ENCODE results near the gene B3GALNT2. TPM values are rescaled to one million over a fixed set of nuclear protein-coding genes. Genes with fewer than 3 reads are reported as not detected.

Gene B3GALNT2
- total RNA-seq, 1 experiment from 2014 or later = 35.5 TPM

DNA sequence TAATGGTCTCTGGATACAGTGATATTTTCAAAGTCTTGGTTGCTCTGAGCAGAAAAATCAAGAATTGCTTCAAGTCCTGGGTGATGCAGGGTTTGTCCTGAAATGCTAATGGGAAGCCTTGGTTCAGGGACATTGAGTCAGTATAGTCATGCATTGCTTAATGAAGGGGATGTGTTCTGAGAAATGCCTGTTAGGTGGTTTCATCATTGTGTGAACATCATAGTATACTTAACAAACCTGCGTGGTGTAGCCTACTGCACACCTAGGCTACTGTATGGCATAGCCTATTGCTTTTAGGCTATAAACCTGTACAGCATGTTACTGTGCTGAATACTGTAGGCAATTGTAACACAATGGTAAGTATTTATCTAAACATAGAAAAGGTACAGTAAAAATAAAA lies 100.7 kb downstream of the B3GALNT2 start:
- TF ChIP-seq, protein P1, sequence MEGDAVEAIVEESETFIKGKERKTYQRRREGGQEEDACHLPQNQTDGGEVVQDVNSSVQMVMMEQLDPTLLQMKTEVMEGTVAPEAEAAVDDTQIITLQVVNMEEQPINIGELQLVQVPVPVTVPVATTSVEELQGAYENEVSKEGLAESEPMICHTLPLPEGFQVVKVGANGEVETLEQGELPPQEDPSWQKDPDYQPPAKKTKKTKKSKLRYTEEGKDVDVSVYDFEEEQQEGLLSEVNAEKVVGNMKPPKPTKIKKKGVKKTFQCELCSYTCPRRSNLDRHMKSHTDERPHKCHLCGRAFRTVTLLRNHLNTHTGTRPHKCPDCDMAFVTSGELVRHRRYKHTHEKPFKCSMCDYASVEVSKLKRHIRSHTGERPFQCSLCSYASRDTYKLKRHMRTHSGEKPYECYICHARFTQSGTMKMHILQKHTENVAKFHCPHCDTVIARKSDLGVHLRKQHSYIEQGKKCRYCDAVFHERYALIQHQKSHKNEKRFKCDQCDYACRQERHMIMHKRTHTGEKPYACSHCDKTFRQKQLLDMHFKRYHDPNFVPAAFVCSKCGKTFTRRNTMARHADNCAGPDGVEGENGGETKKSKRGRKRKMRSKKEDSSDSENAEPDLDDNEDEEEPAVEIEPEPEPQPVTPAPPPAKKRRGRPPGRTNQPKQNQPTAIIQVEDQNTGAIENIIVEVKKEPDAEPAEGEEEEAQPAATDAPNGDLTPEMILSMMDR (IDR thresholded peaks at IDR 0.05; ENCODE audit: insufficient read depth in 1 of 2, low read depth in 1 of 2, low read length in 1 of 2, severe bottlenecking in 1 of 2, unreplicated experiment in 1 of 2) = no peak
- Mint-ChIP-seq H3K27me3 (ENCODE audit: insufficient read depth, unreplicated experiment) (no peaks in the 10 kb centered on the region), H3K4me3 (ENCODE audit: unreplicated experiment) (no peak overlapping the region), H3K9me3 (ENCODE audit: unreplicated experiment) (no peaks in the 10 kb centered on the region), H3K4me1 (ENCODE audit: low read depth, unreplicated experiment) (peaks cover 18% of the 10 kb centered on the region), H3K36me3 (ENCODE audit: insufficient read depth, unreplicated experiment) (peaks cover 6% of the 10 kb centered on the region), H3K27ac (ENCODE audit: unreplicated experiment) (no peak overlapping the region)
- no peak for DNase-seq
- intact Hi-C loops (cut with micrococcal nuclease; ENCODE audit: unreplicated experiment) = no loop called here
- no peaks in the 10 kb centered on the region for H3K36me3 ChIP-seq (ENCODE audit: control insufficient read depth, insufficient read depth, low read length)
- ChIA-PET POLR2A (no interaction called here), CTCF (no interaction called here)
- no TSS peak for BruUV-seq (replicated peaks)
- no peak overlapping the region for H3K4me3 ChIP-seq (ENCODE audit: low read depth, low read length)
- H3K27me3 ChIP-seq (replicated peaks; ENCODE audit: control insufficient read depth, insufficient read depth, low read length) = no peaks in the 10 kb centered on the region
- H3K9me3 ChIP-seq = no peaks in the 10 kb centered on the region
- H3K4me1 ChIP-seq = peaks cover 16% of the 10 kb centered on the region

DNA sequence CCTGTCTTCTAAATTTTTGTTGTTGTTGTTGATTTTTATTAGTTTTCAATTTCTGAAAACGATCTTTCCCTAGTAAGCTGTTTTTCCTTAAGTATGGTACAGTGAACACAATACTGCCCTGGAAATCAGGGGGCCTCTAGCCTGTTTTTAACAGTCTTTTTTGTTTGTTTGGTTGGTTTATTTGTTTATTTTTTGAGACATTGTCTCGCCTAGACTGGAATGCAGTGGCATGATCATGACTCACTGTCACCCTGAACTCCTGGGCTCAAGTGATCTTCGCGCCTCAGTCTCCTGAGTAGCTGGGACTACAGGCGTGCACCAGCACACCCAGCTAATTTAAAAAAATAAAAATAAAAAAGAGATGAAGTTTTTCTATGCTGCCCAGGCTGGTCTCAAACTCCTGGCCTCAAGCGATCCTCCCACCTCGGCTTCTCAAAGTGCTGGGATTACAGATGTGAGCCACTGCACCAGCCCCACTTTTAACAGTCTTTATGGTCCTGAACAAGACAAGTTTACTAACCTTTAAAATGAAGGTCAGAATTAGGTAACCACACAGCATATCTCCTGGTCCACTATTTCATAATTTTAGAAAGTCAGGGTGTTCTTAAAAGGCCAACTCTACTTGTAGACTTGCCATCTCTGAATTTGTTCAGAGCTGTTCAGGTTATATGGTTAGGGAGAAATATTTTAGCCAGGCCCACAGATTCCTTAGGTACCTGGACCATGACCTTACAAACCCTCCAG lies 101.6 kb downstream of the B3GALNT2 start:
- H3K27ac Mint-ChIP-seq (ENCODE audit: unreplicated experiment) = peak overlapping the region; percentile 79
- CTCF ChIA-PET = interaction anchor here (0.6 kb wide), 1 partner anchor 30 kb away, joined by 4 read pairs; no protein-coding TSS in a partner anchor
- no TSS peak for BruUV-seq (replicated peaks)

DNA sequence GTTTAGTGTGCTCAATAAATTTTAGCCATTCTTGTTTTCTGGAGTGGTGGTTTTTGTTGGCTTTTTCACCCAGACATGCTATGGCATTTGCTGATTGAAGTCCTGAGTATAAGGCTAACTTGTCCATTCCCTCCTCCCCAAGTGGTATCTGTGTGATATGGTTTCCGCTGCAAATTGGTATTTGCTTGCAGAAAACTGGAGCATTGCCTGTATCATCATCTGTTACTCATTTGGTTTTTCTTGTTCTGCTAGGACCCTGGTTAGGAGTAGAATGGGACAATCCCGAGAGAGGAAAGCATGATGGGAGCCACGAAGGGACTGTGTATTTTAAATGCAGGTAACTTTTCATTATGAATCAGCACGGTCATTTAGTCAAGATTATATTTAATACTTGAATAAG lies 103.0 kb downstream of the B3GALNT2 start:
- H3K9me3 Mint-ChIP-seq (ENCODE audit: unreplicated experiment) = no peaks in the 10 kb centered on the region
- peaks cover 6% of the 10 kb centered on the region for H3K36me3 Mint-ChIP-seq (ENCODE audit: insufficient read depth, unreplicated experiment)
- Histone ChIP-seq H3K27me3 (replicated peaks; ENCODE audit: control insufficient read depth, insufficient read depth, low read length) (no peaks in the 10 kb centered on the region), H3K4me3 (ENCODE audit: low read depth, low read length) (no peak overlapping the region), H3K4me1 (peaks cover 12% of the 10 kb centered on the region; the same call in 1 of the 2 replicates), H3K9me3 (no peaks in the 10 kb centered on the region), H3K36me3 (ENCODE audit: control insufficient read depth, insufficient read depth, low read length) (no peaks in the 10 kb centered on the region)
- H3K27ac Mint-ChIP-seq (ENCODE audit: unreplicated experiment) = no peak overlapping the region
- intact Hi-C loops (cut with micrococcal nuclease; ENCODE audit: unreplicated experiment) = no loop called here
- H3K4me3 Mint-ChIP-seq (ENCODE audit: unreplicated experiment) = no peak overlapping the region
- no peak for DNase-seq
- peaks cover 7% of the 10 kb centered on the region for H3K4me1 Mint-ChIP-seq (ENCODE audit: low read depth, unreplicated experiment)
- H3K27me3 Mint-ChIP-seq (ENCODE audit: insufficient read depth, unreplicated experiment) = no peaks in the 10 kb centered on the region
- ChIA-PET POLR2A (no interaction called here), CTCF (no interaction called here)
- BruUV-seq (replicated peaks) = no TSS peak
- TF ChIP-seq, protein P1 (IDR thresholded peaks at IDR 0.05; ENCODE audit: insufficient read depth in 1 of 2, low read depth in 1 of 2, low read length in 1 of 2, severe bottlenecking in 1 of 2, unreplicated experiment in 1 of 2) = no peak

More for the DNA sequence above, 101.6 kb downstream of the B3GALNT2 start:
- intact Hi-C loops (cut with micrococcal nuclease; ENCODE audit: unreplicated experiment) = no loop called here
- no peak overlapping the region for H3K4me3 Mint-ChIP-seq (ENCODE audit: unreplicated experiment)
- TF ChIP-seq, protein P1 (IDR thresholded peaks at IDR 0.05; ENCODE audit: insufficient read depth in 1 of 2, low read depth in 1 of 2, low read length in 1 of 2, severe bottlenecking in 1 of 2, unreplicated experiment in 1 of 2) = no peak
- Histone ChIP-seq H3K27me3 (replicated peaks; ENCODE audit: control insufficient read depth, insufficient read depth, low read length) (no peaks in the 10 kb centered on the region), H3K4me3 (ENCODE audit: low read depth, low read length) (no peak overlapping the region), H3K4me1 (peaks cover 8% of the 10 kb centered on the region; the same call in 1 of the 2 replicates), H3K9me3 (no peaks in the 10 kb centered on the region), H3K36me3 (ENCODE audit: control insufficient read depth, insufficient read depth, low read length) (no peaks in the 10 kb centered on the region)
- H3K9me3 Mint-ChIP-seq (ENCODE audit: unreplicated experiment) = no peaks in the 10 kb centered on the region
- H3K4me1 Mint-ChIP-seq (ENCODE audit: low read depth, unreplicated experiment) = peaks cover 8% of the 10 kb centered on the region
- POLR2A ChIA-PET = no interaction called here
- no peaks in the 10 kb centered on the region for H3K27me3 Mint-ChIP-seq (ENCODE audit: insufficient read depth, unreplicated experiment)
- H3K36me3 Mint-ChIP-seq (ENCODE audit: insufficient read depth, unreplicated experiment) = peaks cover 6% of the 10 kb centered on the region
- DNase-seq = no peak

Other genes with a start within 250 kb of the B3GALNT2 start
- 34.2 and 35.9 TPM in 2 replicates for gene ARID4B, start 176.3 kb downstream of the B3GALNT2 start, total RNA-seq (2022)
- 40.4 and 45.3 TPM in 2 replicates for gene GGPS1, start 175.9 kb downstream of the B3GALNT2 start, total RNA-seq (2022)
- gene TBCE, start 137.0 kb downstream of the B3GALNT2 start, total RNA-seq (2022) = 38.5 and 40.0 TPM in 2 replicates
- 3.5 and 5.5 TPM in 2 replicates for gene GNG4, start 145.3 kb upstream of the B3GALNT2 start, total RNA-seq (2022)

Data from Caco-2 (cell line).